HepG2 (cell line): ENCODE results near the gene POLR3E. TPM values are rescaled to one million over a fixed set of nuclear protein-coding genes. Genes with fewer than 3 reads are reported as not detected.
A peak's percentile ranks its signal among the peaks of the same experiment; 100 is the strongest.

Source experiments
- CEBPG ChIP-seq: IDR thresholded peaks from 2 replicates; pipeline ENCODE4 v1.6.1; 2016
- MATR3 ChIP-seq: sonication (generic); formaldehyde crosslinking; IDR thresholded peaks from 2 replicates; pipeline ENCODE4 v1.4.0; 2020; ENCODE audit warnings: missing genetic modification reagents
- MED8 ChIP-seq: sonication (generic); formaldehyde crosslinking; IDR thresholded peaks from 2 replicates; pipeline ENCODE4 v1.8.1; 2023; ENCODE audit warnings: mild to moderate bottlenecking, missing genetic modification reagents; ENCODE audit not compliant: insufficient replicate concordance
- MIXL1 ChIP-seq: IDR thresholded peaks from 2 replicates; pipeline ENCODE4 v1.6.1; 2016
- MLXIP ChIP-seq: sonication (generic); formaldehyde crosslinking; IDR thresholded peaks from 2 replicates; pipeline ENCODE4 v1.9.0; 2021; ENCODE audit warnings: missing genetic modification reagents, borderline replicate concordance
- TCF7 ChIP-seq: sonication (generic); IDR thresholded peaks from 2 replicates; pipeline ENCODE4 v1.6.1; 2016; ENCODE audit warnings: antibody characterized with exemption, low read depth
- ZBTB40 ChIP-seq, 2 experiments: fragments of 450-650 bp in 1 of 2; sonication (generic) in 1 of 2; formaldehyde crosslinking in 1 of 2; IDR thresholded peaks; 2 replicates each; pipeline versions ENCODE4 v1.6.1 to v1.8.0; 2016 to 2022; ENCODE audit warnings: antibody characterized with exemption in 1 of 2, mild to moderate bottlenecking in 1 of 2, missing genetic modification reagents in 1 of 2
- ZNF3 ChIP-seq: IDR thresholded peaks from 2 replicates; pipeline ENCODE4 v1.7.0; 2017; ENCODE audit warnings: inconsistent platforms
- ZNF556 ChIP-seq: sonication (generic); formaldehyde crosslinking; IDR thresholded peaks from 2 replicates; pipeline ENCODE4 v1.4.0; 2020; ENCODE audit warnings: mild to moderate bottlenecking, missing genetic modification reagents, borderline replicate concordance
- ZNF609 ChIP-seq: sonication (generic); formaldehyde crosslinking; IDR thresholded peaks from 2 replicates; pipeline ENCODE4 v1.4.0; 2020; ENCODE audit warnings: mild to moderate bottlenecking, missing genetic modification reagents, borderline replicate concordance
- polyA plus RNA-seq, 8 experiments: library from polyadenylated mRNA; depleted of rRNA in 3 of 8; stranded (reverse) in 7 of 8; unstranded in 1 of 8; fragments of >200 nt; fragmentation: Illumina TruSeq in 4 of 8; extraction: Trizol in 4 of 8; gene quantifications; 2 replicates each; pipeline versions ENCODE4 v1.2.1 to v1.2.3, GENCODE V29; 2011 to 2016; ENCODE audit warnings: low read depth in 4 of 8, missing spikeins in 1 of 8, mixed read lengths in 1 of 8; ENCODE audit not compliant: insufficient read depth in 1 of 8
- total RNA-seq, 5 experiments: library from RNA; depleted of rRNA; stranded (reverse); fragments of >200 nt; fragmentation: Illumina TruSeq; extraction: Trizol; gene quantifications; 2 replicates each; pipeline ENCODE4 v1.2.3, GENCODE V29; 2016; ENCODE audit warnings: low read depth in 1 of 5

The POLR3E gene
- total and polyA plus RNA-seq, 2 of the 13 experiments (the other 11 are each of a cell fraction or from before 2014, with no cell fraction given), result 135 to 262 TPM

GRCh38 chr16:22308824-22309520 lies 11.8 kb downstream of the POLR3E start (continued):
- TF ChIP-seq ZNF3 (CRISPR knock-in tag) (no peak), MIXL1 (no peak), ZBTB40 (IDR thresholded peaks at IDR 0.05) (no peak), ZBTB40 (CRISPR knock-in tag; IDR thresholded peaks at IDR 0.05) (0 out of 2 replicates have a peak, but pooled peaks have one; percentile 21), MED8 (no peak), MLXIP (CRISPR knock-in tag) (no peak), MATR3 (CRISPR knock-in tag) (no peak), ZNF609 (CRISPR knock-in tag) (no peak), CEBPG (CRISPR knock-in tag) (no peak), TCF7 (no peak), ZNF556 (CRISPR knock-in tag) (no peak)
